Measurements from ENCODE around the gene HMGN1.

Gene HMGN1

DNA sequence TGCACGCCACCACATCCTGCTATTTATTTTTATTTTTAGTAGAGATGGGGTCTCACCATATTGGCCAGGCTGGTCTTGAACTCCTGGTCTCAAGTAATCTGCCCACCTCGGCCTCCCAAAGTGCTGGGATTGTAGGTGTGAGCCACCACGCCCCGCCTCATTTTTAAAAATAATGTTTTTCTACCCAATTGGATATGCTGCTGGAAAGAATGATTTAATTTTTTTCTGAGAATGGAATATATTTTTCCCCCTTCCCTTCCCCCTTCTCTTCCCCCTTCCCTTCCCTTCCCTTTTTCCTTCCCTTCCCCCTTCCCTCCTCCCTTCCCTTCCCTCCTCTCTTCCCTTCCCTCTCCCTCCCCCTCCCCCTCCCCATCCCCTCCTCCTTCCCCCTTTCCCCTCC is 17.7 kb upstream of the HMGN1 start:
- no peak for DNase-seq

- no peak for DNase-seq
These were observed 16.1 kb upstream of the HMGN1 start for GRCh38 chr21:39364949-39365348.

- DNase-seq, result peak; percentile 51 to 61
These were observed 15.0 kb upstream of the HMGN1 start for GRCh38 chr21:39363607-39364555.

GRCh38 chr21:39362733-39363132 is 13.8 kb upstream of the HMGN1 start:
- DNase-seq, result no peak

- DNase-seq, result no peak
These were observed 10.5 kb upstream of the HMGN1 start for GRCh38 chr21:39359382-39359781.

DNA sequence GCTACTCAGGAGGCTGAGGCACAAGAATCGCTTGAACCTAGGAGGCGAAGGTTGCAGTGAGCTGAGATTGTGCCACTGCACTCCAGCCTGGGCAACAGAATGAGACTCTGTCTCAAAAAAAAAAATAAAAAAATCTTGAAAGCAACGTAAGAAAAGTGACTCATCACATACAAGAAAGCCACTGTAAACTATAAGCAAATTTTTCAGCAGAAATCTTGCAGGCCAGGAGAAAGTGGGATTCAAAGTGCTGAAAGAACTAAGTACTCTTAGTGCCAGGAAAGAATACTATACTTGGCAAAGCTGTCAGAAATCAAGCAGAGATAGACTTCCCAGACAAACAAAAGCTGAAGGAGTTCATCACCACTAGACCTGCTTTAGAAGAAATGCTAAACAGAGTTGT is 4.4 kb upstream of the HMGN1 start:
- DNase-seq, result no peak

- no peak for DNase-seq
These were observed 1.5 kb upstream of the HMGN1 start for GRCh38 chr21:39350094-39351005.

DNA sequence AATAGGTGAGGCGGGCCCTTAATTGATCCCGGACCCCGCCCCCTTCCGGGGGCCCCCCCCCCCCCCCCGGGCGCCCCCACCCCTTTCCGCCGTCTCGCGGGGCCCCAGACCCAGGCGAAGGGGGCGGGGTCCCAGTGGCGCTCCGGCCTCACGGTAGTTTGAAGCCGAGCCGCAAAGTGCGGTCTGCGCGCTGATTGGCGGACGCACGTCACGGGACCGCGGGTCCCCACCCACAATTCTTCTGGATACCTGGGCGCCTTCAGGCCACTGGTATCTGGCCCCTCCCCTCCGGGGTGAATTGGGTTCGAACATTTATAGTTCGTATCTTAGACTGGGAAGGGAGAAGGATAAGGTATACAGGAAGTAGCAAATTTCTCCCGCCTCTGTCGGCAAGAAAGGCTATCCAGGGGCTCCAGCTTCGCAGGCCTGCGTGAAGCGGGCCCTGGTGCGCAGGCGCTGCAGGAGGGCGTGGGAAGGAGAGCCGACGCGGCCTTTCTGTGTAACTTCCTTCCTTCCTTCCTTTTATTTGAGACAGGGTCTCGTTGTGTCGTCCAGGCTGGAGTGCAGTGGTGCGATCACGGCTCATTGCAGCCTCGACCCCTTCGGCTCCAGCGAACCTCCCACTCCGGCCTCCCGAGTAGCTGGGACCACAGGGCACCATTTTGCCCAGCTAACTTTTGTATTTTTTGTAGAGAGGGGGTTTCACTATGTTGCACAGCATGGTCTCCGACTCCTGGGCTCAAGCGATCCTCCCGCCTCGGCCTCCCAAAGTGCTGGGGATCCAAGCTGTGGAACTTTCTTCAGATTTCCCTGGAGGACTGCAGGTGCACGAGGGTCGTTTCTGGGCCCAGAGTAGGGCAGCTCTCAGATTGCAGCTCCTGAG is 564 bp upstream of the HMGN1 start:
- DNase-seq, result peak; percentile 92 to 93

DNA sequence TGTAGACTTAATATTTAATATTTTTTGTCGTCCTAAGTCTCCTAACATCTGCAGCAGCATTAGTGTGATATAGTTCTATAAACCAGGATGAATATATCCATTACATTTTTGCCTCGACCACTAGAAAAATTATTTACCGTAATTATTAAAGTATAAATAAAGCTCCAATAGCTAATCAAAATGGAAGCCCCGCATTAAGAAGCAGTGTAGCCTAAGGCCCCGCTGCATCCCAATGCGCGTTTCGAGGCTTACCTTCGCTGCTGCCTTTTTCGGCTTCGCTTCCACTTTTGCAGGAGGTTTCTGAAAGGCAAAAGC is 891 bp downstream of the HMGN1 start:
- no peak for DNase-seq

- peak in 1 of 2 experiments; percentile 25 for DNase-seq
These were observed 1.4 kb downstream of the HMGN1 start for GRCh38 chr21:39347537-39347936.

GRCh38 chr21:39346671-39347331 is 2.1 kb downstream of the HMGN1 start:
- no peak for DNase-seq

DNA sequence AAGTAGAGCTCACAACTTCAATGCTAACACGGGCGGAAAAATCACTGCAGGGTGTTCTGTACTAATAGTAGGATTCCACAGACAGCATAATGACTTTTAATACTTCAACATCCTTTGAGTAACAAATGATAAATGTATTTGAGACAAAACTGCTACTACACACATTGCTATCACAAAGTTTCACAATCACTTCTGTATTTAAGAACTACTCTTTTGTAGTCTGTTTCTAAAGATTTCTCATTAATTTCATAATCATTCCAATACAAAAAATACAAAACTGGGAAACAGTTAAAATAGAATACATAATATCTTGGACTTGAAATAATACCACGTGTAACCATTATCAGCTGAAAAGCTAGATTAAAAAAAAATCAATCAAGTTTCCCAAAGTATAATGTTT is 2.7 kb downstream of the HMGN1 start:
- DNase-seq, result peak in 1 of 2 experiments; percentile 10

DNA sequence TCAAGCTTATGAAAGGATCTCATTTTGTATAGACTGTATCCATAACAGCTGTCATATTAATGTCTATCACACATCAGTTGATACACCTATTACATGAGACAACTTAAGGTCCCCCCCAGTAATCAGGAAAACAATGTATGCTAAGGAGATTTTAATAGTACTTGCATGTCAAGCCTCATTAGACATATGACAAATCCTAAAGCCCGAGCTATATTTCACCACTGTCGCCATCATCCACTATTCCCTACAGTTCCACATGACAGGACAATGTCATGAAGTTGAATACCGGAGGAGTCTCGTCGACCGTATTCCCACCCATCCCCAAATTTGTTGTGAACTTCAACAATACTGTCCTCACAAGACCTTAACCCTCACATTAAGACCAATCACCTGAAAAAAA is 3.4 kb downstream of the HMGN1 start:
- no peak for DNase-seq

DNA sequence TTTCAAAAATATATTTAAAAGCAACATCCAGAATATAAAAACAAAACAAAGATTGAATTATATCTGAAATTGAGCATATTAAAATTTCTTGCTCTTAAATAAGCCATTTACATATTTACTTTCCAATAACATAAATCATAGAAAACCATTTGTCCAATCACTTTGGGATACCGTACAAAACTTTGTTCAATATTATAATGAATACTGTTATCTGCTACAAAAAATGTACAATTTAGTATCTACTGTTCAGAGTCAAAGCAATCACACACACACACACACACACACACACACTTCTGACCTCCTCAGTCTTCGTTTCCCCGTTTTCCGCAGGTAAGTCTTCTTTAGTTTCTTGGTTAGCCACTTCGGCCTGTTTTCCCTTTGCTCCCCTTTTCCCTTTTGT is 4.0 kb downstream of the HMGN1 start:
- DNase-seq, result no peak

- DNase-seq, result no peak
These were observed 7.5 kb downstream of the HMGN1 start for GRCh38 chr21:39341249-39341923.

GRCh38 chr21:39340687-39341086 is 8.2 kb downstream of the HMGN1 start:
- no peak for DNase-seq

DNA sequence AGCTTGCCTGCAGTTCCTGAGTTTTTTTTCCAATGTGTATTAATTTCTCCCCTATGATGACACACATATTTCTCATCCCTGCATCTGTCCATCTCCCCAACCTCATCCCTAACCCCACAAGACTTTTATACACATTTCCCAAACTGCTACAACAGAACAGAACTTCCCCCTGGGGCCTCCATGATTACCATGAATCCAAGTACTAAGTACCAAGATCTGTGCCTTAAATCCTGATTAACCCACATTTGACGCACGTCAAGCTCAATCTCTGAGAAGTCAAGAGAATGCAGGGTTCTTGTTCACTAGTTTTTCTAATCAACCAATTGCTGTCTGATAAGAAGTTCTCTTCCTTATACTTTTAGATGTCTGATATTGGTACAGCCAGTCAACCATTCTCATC is 9.7 kb downstream of the HMGN1 start:
- DNase-seq, result no peak

- DNase-seq, result no peak
These were observed 12.4 kb downstream of the HMGN1 start for GRCh38 chr21:39336457-39337008.

DNA sequence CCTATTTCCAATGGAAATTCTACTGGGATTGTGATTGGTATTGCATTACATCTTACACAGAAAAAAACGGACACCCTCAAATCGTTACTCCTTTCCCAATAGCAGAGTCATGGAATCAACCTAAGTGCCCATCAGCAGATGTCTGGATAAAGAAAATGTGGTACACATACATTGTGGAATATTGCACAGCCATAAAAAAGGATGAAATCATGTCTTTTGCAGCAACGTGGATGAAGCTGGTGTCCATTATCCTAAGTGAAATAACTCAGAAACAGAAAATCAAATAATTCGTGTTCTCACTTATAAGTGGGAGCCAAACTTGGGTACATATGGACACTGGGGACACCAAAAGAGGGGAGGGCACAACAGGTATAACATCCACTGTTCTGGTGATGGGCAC is 14.3 kb downstream of the HMGN1 start:
- no peak for DNase-seq

- DNase-seq, result no peak
These were observed 16.7 kb downstream of the HMGN1 start for GRCh38 chr21:39332175-39332574.

- DNase-seq, result no peak
These were observed 18.9 kb downstream of the HMGN1 start for GRCh38 chr21:39330001-39330400.
